Heart left ventricle (tissue), 13 donors: ENCODE measurements around the gene AIMP1.

Source experiments
- POLR2A ChIP-seq, 2 donors: fragments of 450-650 bp; IDR thresholded peaks; one replicate each; pipeline ENCODE4 v1.6.1; 2017; ENCODE audit warnings: antibody characterized with exemption in 2 of 2, mild to moderate bottlenecking in 2 of 2, moderate library complexity in 2 of 2
- TF ChIP-seq, protein P1 (sequence below), 12 donors: fragments of 200-600 bp; sonication (generic) in 4 of 12; IDR thresholded peaks; one replicate each; pipeline versions ENCODE4 v1.5.0 to v1.8.0; 2018 to 2022; ENCODE audit warnings: antibody characterized with exemption in 12 of 12, mild to moderate bottlenecking in 5 of 12
- donor health status: ischemic (EF 13 %, LVEDD 7.1; RV severe dilation, severe dysfunction).
- donor health status: DM: no; HTN: yes; CAD: no.
- donor health status: DM: no; HTN: no; CAD: no.
- donor health status: ischemic (EF 25% LVEDD 6.9; RV normal size, moderate dysfunction).
- donor health status: ischemic (EF 25% LVEDD 5.7; RV mildly dilated, moderate dysfunction).
- donor health status: ischemic (EF 35%, LVEDD 5.7; RV mildly dilated, moderate dysfunction).
- donor health status: nonischemic (EF 11% LVEDD 7.7; RV severe dilation, severe dysfunction).
- donor health status: DM: yes; HTN: yes; CAD: no.
- donor health status: PGD.
- donor health status: ischemic (EF 29% LVEDD 5.4; RV normal size, mild dysfunction).
- donor health status: nonischemic (EF 23%, LVEDD 6.1; RV moderate dilation, normal function).

DNA sequence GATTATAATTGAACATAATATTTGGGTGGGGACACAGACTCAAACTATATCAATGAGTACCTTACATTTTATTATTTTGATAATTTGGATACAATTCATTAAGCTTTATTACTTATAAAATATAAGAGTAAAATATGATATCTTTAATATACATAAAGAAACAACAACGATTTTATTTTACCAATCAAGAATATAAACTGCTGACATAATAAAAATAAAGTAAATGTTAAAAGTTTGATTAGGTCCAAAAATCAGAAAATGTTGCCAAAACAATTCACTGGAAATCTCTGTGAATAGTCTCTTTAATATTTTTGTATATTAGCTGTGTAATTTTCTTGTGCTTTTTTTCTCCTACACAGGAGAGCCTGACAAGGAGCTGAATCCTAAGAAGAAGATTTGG is 30.8 kb downstream of the AIMP1 start:
- TF ChIP-seq, protein P1, sequence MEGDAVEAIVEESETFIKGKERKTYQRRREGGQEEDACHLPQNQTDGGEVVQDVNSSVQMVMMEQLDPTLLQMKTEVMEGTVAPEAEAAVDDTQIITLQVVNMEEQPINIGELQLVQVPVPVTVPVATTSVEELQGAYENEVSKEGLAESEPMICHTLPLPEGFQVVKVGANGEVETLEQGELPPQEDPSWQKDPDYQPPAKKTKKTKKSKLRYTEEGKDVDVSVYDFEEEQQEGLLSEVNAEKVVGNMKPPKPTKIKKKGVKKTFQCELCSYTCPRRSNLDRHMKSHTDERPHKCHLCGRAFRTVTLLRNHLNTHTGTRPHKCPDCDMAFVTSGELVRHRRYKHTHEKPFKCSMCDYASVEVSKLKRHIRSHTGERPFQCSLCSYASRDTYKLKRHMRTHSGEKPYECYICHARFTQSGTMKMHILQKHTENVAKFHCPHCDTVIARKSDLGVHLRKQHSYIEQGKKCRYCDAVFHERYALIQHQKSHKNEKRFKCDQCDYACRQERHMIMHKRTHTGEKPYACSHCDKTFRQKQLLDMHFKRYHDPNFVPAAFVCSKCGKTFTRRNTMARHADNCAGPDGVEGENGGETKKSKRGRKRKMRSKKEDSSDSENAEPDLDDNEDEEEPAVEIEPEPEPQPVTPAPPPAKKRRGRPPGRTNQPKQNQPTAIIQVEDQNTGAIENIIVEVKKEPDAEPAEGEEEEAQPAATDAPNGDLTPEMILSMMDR (IDR thresholded peaks at IDR 0.05) = no peak
- TF ChIP-seq POLR2A (IDR thresholded peaks at IDR 0.05) = no peak
